Naive thymus-derived CD4-positive, alpha-beta T cell (primary cell): ENCODE measurements around the gene SAT1. TPM values are rescaled to one million over a fixed set of nuclear protein-coding genes. Genes with fewer than 3 reads are reported as not detected.

Source experiments
- ATAC-seq: fragments of 150-1000 bp; cut with Tn5 transposase; 2 replicates; pipeline ENCODE4 v1.10.0; 2021; ENCODE audit warnings: mild to moderate bottlenecking, moderate library complexity
- CTCF ChIA-PET: fragments of 350-600 bp; sonication (Branson Sonifier 250); formaldehyde crosslinking; loops from one replicate; lab custom pipeline; 2021; ENCODE audit warnings: antibody characterized with exemption; lab: Charles Lee
- POLR2A ChIA-PET: fragments of 350-600 bp; sonication (Branson Sonifier 250); formaldehyde crosslinking; loops from one replicate; lab custom pipeline; 2021; ENCODE audit warnings: antibody characterized with exemption, inconsistent platforms; lab: Charles Lee
- DNase-seq, 9 donors: peaks; one replicate each; pipeline versions ENCODE4 v3.0.0 to v3.0.0-alpha.2; 2020 to 2022; ENCODE audit warnings: mixed read lengths in 1 of 9
- H3K27ac ChIP-seq: one replicate; pipeline ENCODE4 v1.7.0; 2013; ENCODE audit warnings: mild to moderate bottlenecking, low read depth, low read length, moderate library complexity
- H3K27me3 ChIP-seq, 2 donors: one replicate each; pipeline ENCODE4 v1.7.0; 2013; ENCODE audit warnings: low read length in 2 of 2, mild to moderate bottlenecking in 2 of 2, moderate library complexity in 2 of 2; ENCODE audit not compliant: control insufficient read depth in 2 of 2, insufficient read depth in 2 of 2
- H3K36me3 ChIP-seq, 3 experiments: 1 replicate in 2 of 3; 2 replicates in 1 of 3; pipeline ENCODE4 v1.7.0; 2013; ENCODE audit warnings: low read length in 3 of 3, mild to moderate bottlenecking in 3 of 3, moderate library complexity in 1 of 3; ENCODE audit not compliant: insufficient read depth in 3 of 3, control insufficient read depth in 2 of 3
- H3K4me1 ChIP-seq, 2 donors: one replicate each; pipeline ENCODE4 v1.7.0; 2013; ENCODE audit warnings: low read length in 2 of 2, mild to moderate bottlenecking in 2 of 2, moderate library complexity in 1 of 2; ENCODE audit not compliant: control insufficient read depth in 2 of 2, insufficient read depth in 2 of 2
- H3K4me3 ChIP-seq: 2 replicates; pipeline ENCODE4 v1.7.0; 2013; ENCODE audit warnings: mild to moderate bottlenecking, low read length
- H3K9me3 ChIP-seq, 3 experiments: 1 replicate in 2 of 3; 2 replicates in 1 of 3; pipeline ENCODE4 v1.7.0; 2013; ENCODE audit warnings: low read length in 3 of 3; ENCODE audit not compliant: control insufficient read depth in 2 of 3
- H3K27ac Mint-ChIP-seq, 9 donors: one replicate each; pipeline ENCODE4 v1.8.0; 2020 to 2022; ENCODE audit warnings: mixed read lengths in 9 of 9, mild to moderate bottlenecking in 8 of 9, moderate library complexity in 5 of 9, inconsistent platforms in 2 of 9
- H3K27me3 Mint-ChIP-seq, 5 donors: one replicate each; pipeline ENCODE4 v1.8.0; 2021 to 2022; ENCODE audit warnings: mixed read lengths in 5 of 5, mild to moderate bottlenecking in 1 of 5
- H3K36me3 Mint-ChIP-seq, 5 donors: one replicate each; pipeline ENCODE4 v1.8.0; 2020 to 2022; ENCODE audit warnings: mixed read lengths in 5 of 5, mild to moderate bottlenecking in 3 of 5, inconsistent platforms in 1 of 5
- H3K4me1 Mint-ChIP-seq, 7 donors: one replicate each; pipeline ENCODE4 v1.8.0; 2020 to 2022; ENCODE audit warnings: mixed read lengths in 7 of 7, mild to moderate bottlenecking in 3 of 7, inconsistent platforms in 1 of 7
- H3K4me3 Mint-ChIP-seq, 10 donors: one replicate each; pipeline ENCODE4 v1.8.0; 2020 to 2022; ENCODE audit warnings: mild to moderate bottlenecking in 10 of 10, mixed read lengths in 10 of 10, moderate library complexity in 6 of 10, inconsistent platforms in 2 of 10
- H3K9me3 Mint-ChIP-seq, 11 donors: one replicate each; pipeline ENCODE4 v1.8.0; 2020 to 2022; ENCODE audit warnings: mixed read lengths in 11 of 11, mild to moderate bottlenecking in 4 of 11, inconsistent platforms in 1 of 11, moderate library complexity in 1 of 11
- intact Hi-C, 2 donors: fragments of 100-400 bp; cut with micrococcal nuclease; formaldehyde crosslinking; loops; one replicate each; pipeline ENCODE4 v1.15.1; 2023
- polyA plus RNA-seq, 2 donors: library from polyadenylated mRNA; unstranded; fragments of 300-500 nt; fragmentation: Illumina TruSeq; gene quantifications; one replicate each; pipeline ENCODE4 v1.2.3, GENCODE V29; 2021
- total RNA-seq, 6 experiments: library from RNA in 5 of 6; stranded (reverse) in 5 of 6; gene quantifications; 1 replicate in 5 of 6; 2 replicates in 1 of 6; pipeline ENCODE4 v1.2.3 and lab custom pipeline; 2021 to 2026

Gene SAT1
- total and polyA plus RNA-seq, 7 experiments from 2014 or later, result 67.9 to 1,059 (median 124) TPM

GRCh38 chrX:23826216-23826615, 43.2 kb downstream of the SAT1 start:
- intact Hi-C loops, result no loop called here

GRCh38 chrX:23826653-23827052, 43.7 kb downstream of the SAT1 start:
- H3K4me1 ChIP-seq, result no peaks in the 10 kb centered on the region
- no peak overlapping the region for H3K4me3 ChIP-seq
- ChIA-PET CTCF (no interaction called here), POLR2A (no interaction called here)
- H3K27me3 ChIP-seq, result no peaks in the 10 kb centered on the region
- Mint-ChIP-seq H3K36me3 (peaks cover 0 to 3% (median 0%) of the 10 kb centered on the region in 5 donors), H3K4me3 (no peak overlapping the region), H3K9me3 (no peaks in the 10 kb centered on the region), H3K4me1 (peaks cover 0 to 1% (median 0%) of the 10 kb centered on the region in 7 donors), H3K27ac (no peak overlapping the region), H3K27me3 (no peaks in the 10 kb centered on the region)
- ATAC-seq (no peak), DNase-seq (no peak)
- no peaks in the 10 kb centered on the region for H3K9me3 ChIP-seq
- intact Hi-C loops, result no loop called here
- H3K27ac ChIP-seq, result no peak overlapping the region
- no peaks in the 10 kb centered on the region for H3K36me3 ChIP-seq

More at GRCh38 chrX:23826216-23826615, 43.2 kb downstream of the SAT1 start:
- no peak for DNase-seq
- Mint-ChIP-seq H3K4me1 (peaks cover 0 to 1% (median 0%) of the 10 kb centered on the region in 7 donors), H3K4me3 (no peak overlapping the region), H3K27ac (no peak overlapping the region), H3K36me3 (peaks cover 0 to 3% (median 0%) of the 10 kb centered on the region in 5 donors), H3K27me3 (no peaks in the 10 kb centered on the region), H3K9me3 (no peaks in the 10 kb centered on the region)
- Histone ChIP-seq H3K36me3 (no peaks in the 10 kb centered on the region), H3K4me3 (no peak overlapping the region), H3K27me3 (no peaks in the 10 kb centered on the region), H3K4me1 (no peaks in the 10 kb centered on the region), H3K27ac (no peak overlapping the region), H3K9me3 (no peaks in the 10 kb centered on the region)
- ChIA-PET POLR2A (no interaction called here), CTCF (no interaction called here)
- ATAC-seq, result no peak

GRCh38 chrX:23828881-23829280, 45.9 kb downstream of the SAT1 start:
- POLR2A ChIA-PET, result no interaction called here
- H3K27me3 ChIP-seq, result no peaks in the 10 kb centered on the region
- H3K36me3 Mint-ChIP-seq, result peaks cover 0 to 3% (median 0%) of the 10 kb centered on the region in 5 donors
- no peak overlapping the region for H3K4me3 ChIP-seq
- no peak overlapping the region for H3K27ac ChIP-seq
- no peaks in the 10 kb centered on the region for H3K27me3 Mint-ChIP-seq
- CTCF ChIA-PET, result no interaction called here
- H3K4me3 Mint-ChIP-seq, result no peak overlapping the region
- H3K4me1 Mint-ChIP-seq, result peaks cover 0 to 4% (median 0%) of the 10 kb centered on the region in 7 donors
- no peaks in the 10 kb centered on the region for H3K9me3 Mint-ChIP-seq
- H3K4me1 ChIP-seq, result no peaks in the 10 kb centered on the region
- H3K36me3 ChIP-seq, result no peaks in the 10 kb centered on the region
- no peak overlapping the region for H3K27ac Mint-ChIP-seq
- ATAC-seq (no peak), DNase-seq (no peak)
- intact Hi-C loops, result no loop called here
- H3K9me3 ChIP-seq, result no peaks in the 10 kb centered on the region

GRCh38 chrX:23832721-23833120, 49.7 kb downstream of the SAT1 start:
- peak overlapping the region in 3 of 9 donors; percentile 31 to 77 (median 41) for H3K27ac Mint-ChIP-seq

More at GRCh38 chrX:23832721-23833120, 49.7 kb downstream of the SAT1 start:
- ATAC-seq, result no peak
- Mint-ChIP-seq H3K4me3 (no peak overlapping the region), H3K4me1 (peaks cover 0 to 3% (median 0%) of the 10 kb centered on the region in 7 donors), H3K9me3 (no peaks in the 10 kb centered on the region), H3K36me3 (peaks cover 0 to 5% (median 0%) of the 10 kb centered on the region in 5 donors), H3K27me3 (no peaks in the 10 kb centered on the region)
- H3K36me3 ChIP-seq, result no peaks in the 10 kb centered on the region
- no peaks in the 10 kb centered on the region for H3K9me3 ChIP-seq
- H3K27ac ChIP-seq, result no peak overlapping the region
- intact Hi-C loops, result no loop called here
- POLR2A ChIA-PET, result no interaction called here
- no peaks in the 10 kb centered on the region for H3K27me3 ChIP-seq
- no peaks in the 10 kb centered on the region for H3K4me1 ChIP-seq
- DNase-seq, result no peak
- CTCF ChIA-PET, result no interaction called here
- H3K4me3 ChIP-seq, result no peak overlapping the region

Other genes with a start within 250 kb of the SAT1 start
- gene PRDX4, start 115.7 kb upstream of the SAT1 start, total RNA-seq, result 10 to 100 TPM in 4 of 5 experiments, 1 to 10 TPM in 1; 8.0 to 33.3 (median 12.1) TPM
- 10 to 100 TPM; 42.5 to 43.9 TPM for gene PRDX4, start 115.7 kb upstream of the SAT1 start, polyA plus RNA-seq
- gene ACOT9, start 39.9 kb upstream of the SAT1 start, total RNA-seq, result 10 to 100 TPM in 2 of 5 experiments, 1 to 10 TPM in 3; 8.2 to 40.1 (median 9.1) TPM
- gene ACOT9, start 39.9 kb upstream of the SAT1 start, polyA plus RNA-seq, result 1 to 10 TPM; 5.9 to 8.6 TPM
- gene APOO, start 124.8 kb downstream of the SAT1 start, total RNA-seq, result 10 to 100 TPM in 2 of 5 experiments, 1 to 10 TPM in 3; 5.4 to 19.2 (median 7.5) TPM
- gene APOO, start 124.8 kb downstream of the SAT1 start, polyA plus RNA-seq, result 10 to 100 TPM; 16.2 to 21.2 TPM
- gene CXorf58, start 124.8 kb downstream of the SAT1 start, total RNA-seq, result not detected
- gene CXorf58, start 124.8 kb downstream of the SAT1 start, polyA plus RNA-seq, result not detected
- gene KLHL15, start 244.0 kb downstream of the SAT1 start, total RNA-seq, result 10 to 100 TPM in 3 of 5 experiments, 1 to 10 TPM in 2; 9.4 to 20.9 (median 10.5) TPM
- 1 to 10 TPM; 2.1 TPM for gene KLHL15, start 244.0 kb downstream of the SAT1 start, polyA plus RNA-seq